Smooth muscle cell (in vitro differentiated cells): ENCODE data around the gene ARHGAP26. TPM values are rescaled to one million over a fixed set of nuclear protein-coding genes. Genes with fewer than 3 reads are reported as not detected.

Source experiments
- DNase-seq: peaks from one replicate; lab custom pipeline; 2025; ENCODE audit not compliant: unreplicated experiment; lab: John Stamatoyannopoulos, UW
- H2AFZ ChIP-seq: fragments of 200-600 bp; sonication (generic); 2 replicates; pipeline ENCODE4 v1.6.0; 2016; ENCODE audit warnings: antibody characterized with exemption, low read depth, mild to moderate bottlenecking
- H3F3A ChIP-seq: fragments of 200-600 bp; sonication (generic); 2 replicates; pipeline ENCODE4 v1.6.0; 2017; ENCODE audit warnings: antibody characterized with exemption, low read depth
- H3K27ac ChIP-seq: fragments of 200-600 bp; sonication (generic); 2 replicates; pipeline ENCODE4 v1.5.1; 2016; ENCODE audit warnings: low read depth, mild to moderate bottlenecking
- H3K27me3 ChIP-seq: fragments of 200-600 bp; sonication (generic); 2 replicates; pipeline ENCODE4 v1.6.1; 2016; ENCODE audit warnings: low read depth, mild to moderate bottlenecking
- H3K36me3 ChIP-seq: fragments of 200-600 bp; sonication (generic); 2 replicates; pipeline ENCODE4 v1.5.1; 2016; ENCODE audit warnings: low read depth
- H3K4me1 ChIP-seq: fragments of 200-600 bp; sonication (generic); 2 replicates; pipeline ENCODE4 v1.5.1; 2016; ENCODE audit warnings: low read depth
- H3K4me2 ChIP-seq: fragments of 200-600 bp; sonication (generic); 2 replicates; pipeline ENCODE4 v1.6.0; 2016; ENCODE audit warnings: mild to moderate bottlenecking
- H3K4me3 ChIP-seq: fragments of 200-600 bp; sonication (generic); 2 replicates; pipeline ENCODE4 v1.5.1; 2016; ENCODE audit warnings: mild to moderate bottlenecking
- H3K79me2 ChIP-seq: fragments of 200-600 bp; sonication (generic); 2 replicates; pipeline ENCODE4 v1.6.0; 2016; ENCODE audit warnings: low read depth, mild to moderate bottlenecking
- H3K9ac ChIP-seq: fragments of 200-600 bp; sonication (generic); 2 replicates; pipeline ENCODE4 v1.6.0; 2016; ENCODE audit warnings: low read depth
- H3K9me3 ChIP-seq: fragments of 200-600 bp; sonication (generic); replicated peaks from 2 replicates; pipeline ENCODE4 v1.5.1; 2016; ENCODE audit warnings: low read depth
- H4K20me1 ChIP-seq: fragments of 200-600 bp; sonication (generic); 2 replicates; pipeline ENCODE4 v1.6.0; 2016; ENCODE audit warnings: low read depth
- WGBS: methylation state at CpG from one replicate; pipeline ENCODE4 v1.1.7; 2016; ENCODE audit warnings: low lambda C conversion rate; 5-methylcytosine and 5-hydroxymethylcytosine counted together
- polyA plus RNA-seq: library from polyadenylated mRNA; unstranded; fragments of >200 nt; fragmentation: Nextera tagmentation; extraction: Ambion mirVana; gene quantifications from 2 replicates; pipeline ENCODE4 v1.2.1, GENCODE V29; 2016
- total RNA-seq: library from RNA; depleted of rRNA; stranded (reverse); fragments of >200 nt; gene quantifications from 2 replicates; pipeline ENCODE4 v1.2.3, GENCODE V29; 2014
- TF ChIP-seq, protein P1 (sequence below): fragments of 200-600 bp; sonication (generic); IDR thresholded peaks from 2 replicates; pipeline ENCODE4 v1.5.1; 2017; ENCODE audit warnings: borderline replicate concordance, mild to moderate bottlenecking, antibody characterized with exemption; ENCODE audit not compliant: insufficient read depth, poor library complexity, severe bottlenecking

ARHGAP26 gene
- total and polyA plus RNA-seq, 2 experiments from 2014 or later = 2.2 to 5.1 TPM

DNA sequence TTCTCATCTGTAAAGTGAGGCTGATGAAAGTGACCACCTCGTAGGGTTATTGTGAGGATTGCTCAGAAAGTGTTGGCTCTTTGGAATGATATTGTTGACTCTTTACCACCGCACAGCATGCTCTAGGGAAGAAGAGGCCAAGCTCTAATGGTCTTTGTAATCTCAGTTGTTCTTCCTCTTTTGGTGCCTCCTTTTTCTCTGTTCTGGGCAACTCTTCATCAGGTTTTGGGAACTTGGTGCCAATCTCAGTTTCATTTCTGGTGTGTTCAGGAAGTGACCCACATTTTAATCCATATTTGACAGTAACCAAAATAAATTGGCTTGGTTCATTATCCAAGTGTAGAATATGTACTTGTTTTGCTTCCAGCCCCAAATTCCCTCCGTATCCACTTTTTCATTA is 25.1 kb downstream of the ARHGAP26 start:
- Histone ChIP-seq H3K79me2 (no peaks in the 10 kb centered on the region), H3K4me3 (no peak overlapping the region), H3K9me3 (no peaks in the 10 kb centered on the region), H3K27ac (no peak overlapping the region), H3K9ac (no peak overlapping the region), H4K20me1 (no peaks in the 10 kb centered on the region), H3K27me3 (no peaks in the 10 kb centered on the region), H3K4me1 (no peaks in the 10 kb centered on the region), H2AFZ (no peak overlapping the region), H3F3A (no peaks in the 10 kb centered on the region), H3K4me2 (no peak overlapping the region), H3K36me3 (no peaks in the 10 kb centered on the region)
- TF ChIP-seq, protein P1, sequence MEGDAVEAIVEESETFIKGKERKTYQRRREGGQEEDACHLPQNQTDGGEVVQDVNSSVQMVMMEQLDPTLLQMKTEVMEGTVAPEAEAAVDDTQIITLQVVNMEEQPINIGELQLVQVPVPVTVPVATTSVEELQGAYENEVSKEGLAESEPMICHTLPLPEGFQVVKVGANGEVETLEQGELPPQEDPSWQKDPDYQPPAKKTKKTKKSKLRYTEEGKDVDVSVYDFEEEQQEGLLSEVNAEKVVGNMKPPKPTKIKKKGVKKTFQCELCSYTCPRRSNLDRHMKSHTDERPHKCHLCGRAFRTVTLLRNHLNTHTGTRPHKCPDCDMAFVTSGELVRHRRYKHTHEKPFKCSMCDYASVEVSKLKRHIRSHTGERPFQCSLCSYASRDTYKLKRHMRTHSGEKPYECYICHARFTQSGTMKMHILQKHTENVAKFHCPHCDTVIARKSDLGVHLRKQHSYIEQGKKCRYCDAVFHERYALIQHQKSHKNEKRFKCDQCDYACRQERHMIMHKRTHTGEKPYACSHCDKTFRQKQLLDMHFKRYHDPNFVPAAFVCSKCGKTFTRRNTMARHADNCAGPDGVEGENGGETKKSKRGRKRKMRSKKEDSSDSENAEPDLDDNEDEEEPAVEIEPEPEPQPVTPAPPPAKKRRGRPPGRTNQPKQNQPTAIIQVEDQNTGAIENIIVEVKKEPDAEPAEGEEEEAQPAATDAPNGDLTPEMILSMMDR = no peak
- no peak for DNase-seq
- 94% methylated on average over 3 of the region's 3 CpGs for WGBS

- H4K20me1 ChIP-seq = no peaks in the 10 kb centered on the region
- WGBS = 77% methylated on average over 4 of the region's 4 CpGs
- TF ChIP-seq, protein P1 = no peak
- no peaks in the 10 kb centered on the region for H3K27me3 ChIP-seq
- H3K9ac ChIP-seq = no peak overlapping the region
- no peaks in the 10 kb centered on the region for H3K4me1 ChIP-seq
- no peaks in the 10 kb centered on the region for H3K79me2 ChIP-seq
- no peak overlapping the region for H3K4me2 ChIP-seq
- no peaks in the 10 kb centered on the region for H3K9me3 ChIP-seq
- no peaks in the 10 kb centered on the region for H3F3A ChIP-seq
- no peak overlapping the region for H3K4me3 ChIP-seq
- H3K27ac ChIP-seq = no peak overlapping the region
- DNase-seq = no peak
- H2AFZ ChIP-seq = no peak overlapping the region
- no peaks in the 10 kb centered on the region for H3K36me3 ChIP-seq
Observed at GRCh38 chr5:142796492-142797109, 26.4 kb downstream of the ARHGAP26 start.

DNA sequence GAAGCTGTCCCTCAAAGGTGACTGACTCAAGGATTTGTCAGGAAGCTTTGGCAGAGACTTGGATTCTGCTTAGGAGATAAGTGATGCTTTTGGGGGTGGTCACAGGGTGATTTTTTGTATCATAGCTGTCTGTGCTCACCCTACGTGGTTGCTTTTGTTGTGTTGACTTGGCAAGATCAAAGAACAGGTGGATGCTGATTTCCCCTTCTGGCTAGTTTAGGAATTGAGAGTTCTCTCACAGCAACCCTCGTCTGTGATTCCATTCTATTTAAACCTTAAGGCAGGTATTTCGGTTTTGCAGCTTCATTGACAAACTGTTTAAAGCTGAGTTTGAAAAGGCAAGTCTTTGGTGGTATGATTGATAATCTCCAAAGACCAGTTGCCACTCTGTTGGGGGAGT is 27.2 kb downstream of the ARHGAP26 start:
- Histone ChIP-seq H3K4me1 (no peaks in the 10 kb centered on the region), H3K27ac (no peak overlapping the region), H3K9me3 (no peaks in the 10 kb centered on the region), H2AFZ (no peak overlapping the region), H3F3A (no peaks in the 10 kb centered on the region), H4K20me1 (no peaks in the 10 kb centered on the region), H3K79me2 (no peaks in the 10 kb centered on the region), H3K9ac (no peak overlapping the region), H3K4me3 (no peak overlapping the region), H3K27me3 (no peaks in the 10 kb centered on the region), H3K4me2 (no peak overlapping the region), H3K36me3 (no peaks in the 10 kb centered on the region)
- DNase-seq = no peak
- TF ChIP-seq, protein P1 = no peak
- 66% methylated on average over 3 of the region's 3 CpGs for WGBS
